ENCODE results near the gene KRTAP10-11.

Gene KRTAP10-11

DNA sequence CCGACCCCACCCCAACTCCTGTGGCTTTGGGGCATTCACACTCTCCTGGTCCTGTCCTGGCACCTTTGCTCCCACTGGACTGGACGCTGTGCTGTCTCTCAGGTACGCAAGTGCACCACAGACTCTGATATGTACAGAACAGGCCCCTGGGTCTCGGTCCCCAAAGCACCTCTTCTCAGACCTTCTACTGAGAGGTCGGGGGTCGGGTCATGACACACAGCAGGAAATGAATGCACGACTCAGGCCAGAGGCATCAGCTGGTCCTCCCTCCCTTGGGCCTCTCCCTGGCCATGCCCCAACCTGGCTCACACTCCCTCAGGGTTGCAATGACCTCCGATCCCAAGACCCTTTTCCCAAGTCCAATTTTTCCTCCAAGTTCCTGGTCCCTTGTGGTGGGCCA, 49.0 kb downstream of the KRTAP10-11 start:
- DNase-seq (ENCODE audit: low read depth in 2 of 2) = no peak

DNA sequence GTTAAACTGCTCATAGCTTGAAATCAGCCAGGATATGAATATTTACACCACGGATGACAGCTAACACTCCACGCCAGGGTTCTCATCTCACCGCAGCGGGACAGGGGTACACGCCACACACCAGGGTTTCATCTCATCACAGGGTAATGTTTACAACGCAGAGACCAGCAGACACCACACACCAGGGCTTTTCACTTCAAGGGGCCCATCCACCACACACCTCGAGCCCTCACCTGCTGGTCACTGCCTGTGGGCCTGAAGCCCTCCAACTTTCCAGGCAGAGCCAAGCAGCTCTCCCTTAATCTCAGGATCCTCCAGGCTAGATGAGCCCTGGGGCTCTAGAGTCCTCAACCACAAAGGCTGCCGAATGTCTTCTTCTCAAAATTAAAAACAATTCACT, 49.4 kb downstream of the KRTAP10-11 start:
- no peak for DNase-seq (ENCODE audit: low read depth in 2 of 2)

DNA sequence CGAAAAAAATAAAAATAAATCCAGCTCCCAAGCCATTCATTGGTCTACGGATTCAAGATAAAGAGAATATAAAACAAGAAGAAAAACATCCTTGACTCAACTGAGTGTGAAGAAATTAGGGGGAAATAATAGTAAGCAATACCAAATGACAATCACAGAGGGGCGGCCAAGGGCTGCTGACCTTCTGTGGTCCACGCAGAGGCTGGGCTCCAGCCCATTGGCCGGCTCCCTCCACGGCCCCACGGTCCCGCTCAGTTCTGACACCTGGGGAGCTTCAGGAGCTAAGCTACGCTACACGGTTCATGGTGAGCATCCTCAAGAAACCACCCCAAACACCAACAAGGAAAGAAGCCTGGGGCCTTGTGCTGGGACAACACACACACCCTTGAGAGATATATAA, 50.4 kb downstream of the KRTAP10-11 start:
- DNase-seq (ENCODE audit: low read depth in 2 of 2) = no peak

Measured in stimulated activated CD8-positive, alpha-beta memory T cell treated with anti-CD3 and anti-CD28 coated beads, Interleukin-2, amount 100 ng/mL, for 48 hours (primary cell).